ENCODE measurements around the gene ZNF701.
"Not testable (repeated sequence)": the region's sequence is repeated elsewhere in the genome, so short reads cannot be mapped to it uniquely, and the experiment has no call there.

The ZNF701 gene

GRCh38 chr19:52566588-52566987, 3.5 kb upstream of the ZNF701 start:
- DNase-seq (ENCODE audit: low spot score), result no peak

GRCh38 chr19:52567921-52568320, 2.2 kb upstream of the ZNF701 start:
- no peak for DNase-seq (ENCODE audit: low spot score)

- peak; percentile 43 for DNase-seq (ENCODE audit: low spot score)
Observed at GRCh38 chr19:52569638-52569999, 468 bp upstream of the ZNF701 start.

DNA sequence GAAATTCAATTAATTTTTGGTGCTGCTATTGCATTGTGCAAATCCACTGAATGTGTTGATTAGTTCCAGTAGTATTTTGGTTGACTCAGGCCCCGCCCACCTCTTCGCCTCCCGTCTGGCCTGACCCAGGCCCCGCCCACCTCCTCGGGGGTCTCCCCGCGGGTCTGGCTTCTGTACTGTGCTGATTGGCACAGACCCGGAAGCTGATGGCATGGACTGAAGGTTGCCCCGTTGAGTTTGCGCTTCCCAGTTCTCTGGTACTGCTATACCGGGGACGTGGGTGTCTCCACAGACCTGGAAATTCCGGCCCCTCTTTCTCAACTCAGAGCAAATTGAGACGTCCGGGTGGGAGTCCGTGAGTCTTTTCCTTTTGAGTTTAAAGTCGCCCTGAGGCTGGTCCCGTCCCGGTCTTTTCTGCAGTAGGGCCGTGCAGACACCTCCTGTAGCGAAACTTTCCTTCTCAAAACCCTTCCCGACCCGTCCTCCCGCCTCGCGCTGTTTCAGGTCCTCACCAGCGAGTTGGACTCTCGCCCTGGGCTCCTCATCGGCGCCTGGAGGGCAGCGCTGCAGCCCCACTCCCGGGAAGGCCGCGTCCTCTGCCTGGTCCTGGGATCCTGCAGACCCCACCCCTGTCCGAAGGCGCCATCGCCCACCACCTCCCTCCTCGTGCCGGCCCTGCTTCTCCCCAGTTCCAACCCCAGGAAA, 14.8 kb downstream of the ZNF701 start:
- DNase-seq (ENCODE audit: low spot score), result no peak

- DNase-seq (ENCODE audit: low spot score), result no peak
Observed at GRCh38 chr19:52585604-52586003, 15.5 kb downstream of the ZNF701 start.

DNA sequence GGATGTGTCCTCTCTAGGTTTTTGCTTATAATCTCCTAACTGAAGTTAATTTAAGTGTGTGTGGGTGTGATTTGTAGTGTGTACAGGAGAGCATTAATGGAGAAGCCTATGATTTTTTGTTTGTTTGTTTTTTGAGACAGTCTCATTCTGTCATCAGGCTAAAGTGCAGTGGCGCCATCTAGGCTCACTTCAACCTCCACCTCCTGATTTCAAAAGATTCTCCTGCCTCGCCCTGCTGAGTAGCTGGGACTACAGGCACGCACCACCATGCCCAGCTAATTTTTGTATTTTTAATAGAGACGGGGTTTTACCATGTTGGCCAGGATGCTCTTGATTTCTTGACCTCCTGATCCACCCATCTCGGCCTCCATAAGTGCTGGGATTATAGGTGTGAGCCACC, 20.6 kb downstream of the ZNF701 start:
- DNase-seq (ENCODE audit: low spot score), result no peak

DNA sequence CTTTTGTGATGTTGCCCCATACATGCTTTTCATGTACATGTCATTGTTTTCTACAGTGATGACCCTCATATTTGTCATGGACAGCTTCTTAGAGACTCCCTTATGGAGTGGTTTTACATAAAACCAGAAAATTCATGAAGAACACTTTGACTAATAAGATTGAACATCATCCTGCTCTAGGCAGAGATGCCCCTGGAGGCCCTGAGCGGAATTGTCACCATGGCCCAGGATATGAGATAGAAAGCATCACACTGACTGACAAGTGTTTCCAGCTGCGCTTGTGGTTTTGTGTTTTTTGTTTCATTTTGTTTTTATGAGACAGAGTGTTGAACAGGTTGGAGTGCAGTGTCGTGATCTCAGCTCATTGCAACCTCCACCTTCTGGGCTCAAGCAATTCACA, 22.2 kb downstream of the ZNF701 start:
- no peak for DNase-seq (ENCODE audit: low spot score)

- not testable (repeated sequence) for DNase-seq (ENCODE audit: low spot score)
Observed at GRCh38 chr19:52593441-52593840, 23.4 kb downstream of the ZNF701 start.

DNA sequence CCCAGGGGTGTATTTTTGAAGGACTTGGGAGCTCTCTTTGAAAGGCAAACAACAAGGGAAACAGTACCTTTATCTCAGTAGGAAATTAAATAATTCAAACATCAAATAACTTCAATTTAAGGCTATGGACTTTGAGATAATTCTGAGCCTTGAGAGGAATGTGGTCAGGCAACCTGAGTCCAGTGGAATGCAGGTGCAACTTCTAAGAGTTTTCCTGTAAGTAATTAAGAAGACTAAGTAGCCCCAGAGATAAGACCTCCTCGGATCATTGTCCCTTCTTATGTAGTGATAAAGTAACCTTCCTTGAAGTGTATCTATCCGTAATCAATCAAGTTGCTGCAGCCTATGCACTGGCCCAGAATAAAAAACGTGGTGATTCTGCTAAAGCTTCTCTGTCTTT, 29.2 kb downstream of the ZNF701 start:
- no peak for DNase-seq (ENCODE audit: low spot score)

DNA sequence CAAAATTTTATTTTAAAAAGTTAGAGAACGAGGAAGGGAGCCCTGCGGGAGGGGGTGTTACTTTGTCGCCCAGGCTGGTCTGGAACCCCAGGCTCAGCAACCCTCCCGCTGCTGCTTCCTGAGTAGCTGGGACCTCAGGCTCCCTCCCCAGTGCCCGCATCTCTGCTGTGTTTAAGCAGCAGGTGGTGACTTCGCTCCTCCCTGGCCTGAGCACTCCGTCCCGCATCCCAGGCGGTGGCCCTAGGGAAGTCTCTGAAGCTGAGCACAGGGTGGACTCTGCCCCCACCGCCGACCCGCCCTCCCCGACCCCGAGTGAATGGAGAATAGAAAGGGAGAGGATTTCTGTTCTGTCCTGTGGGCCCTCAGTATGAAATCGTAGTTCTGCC, 30.5 kb downstream of the ZNF701 start:
- no peak for DNase-seq (ENCODE audit: low spot score)

DNA sequence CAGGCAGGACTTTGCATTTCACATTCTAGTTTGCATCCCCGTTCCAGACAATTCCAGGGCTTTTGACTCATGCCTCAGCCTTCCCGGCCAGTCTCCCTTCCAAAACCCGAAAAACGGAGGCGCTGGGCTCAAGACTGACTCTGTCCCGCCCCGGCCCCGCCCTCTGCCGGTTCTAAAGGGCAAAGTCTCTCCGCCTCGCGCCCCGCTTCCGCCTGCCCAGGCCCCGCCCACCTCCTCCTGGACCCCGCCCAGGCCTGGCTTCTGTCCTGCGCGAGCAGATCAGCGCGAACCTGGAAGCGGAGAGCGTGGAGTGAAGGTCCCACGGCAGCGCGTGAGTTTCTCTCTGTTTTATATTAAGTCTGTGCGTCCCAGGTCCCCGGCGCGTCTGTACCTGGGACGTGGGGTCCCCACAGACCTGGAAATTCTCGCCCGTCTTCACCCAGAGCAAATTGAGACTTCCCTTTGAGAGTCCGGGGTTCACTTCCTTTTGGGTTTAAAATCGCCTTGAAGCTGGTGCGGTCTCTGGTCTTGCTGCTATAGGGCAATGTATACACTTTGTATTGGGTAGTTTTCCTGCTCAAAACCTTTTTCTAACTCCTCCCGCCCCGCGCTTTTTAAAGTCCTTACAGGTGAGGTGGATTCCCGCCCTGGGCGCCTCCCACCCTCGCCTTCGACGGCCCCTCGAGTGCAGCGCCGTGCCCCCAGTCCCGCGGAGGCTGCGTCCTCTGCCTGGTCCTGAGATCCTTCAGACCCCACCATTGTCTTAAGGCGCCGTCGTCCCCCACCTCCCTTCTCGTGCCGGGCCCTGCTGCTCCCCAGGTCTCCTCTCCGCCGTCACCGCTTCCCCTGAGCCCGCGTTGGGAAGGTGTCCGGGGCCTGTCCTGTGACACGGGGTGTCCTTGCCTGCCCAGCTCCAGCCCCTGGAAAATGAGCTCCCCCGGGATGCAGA, 31.2 kb downstream of the ZNF701 start:
- peak; percentile 95 for DNase-seq (ENCODE audit: low spot score)

GRCh38 chr19:52601974-52602366, 31.9 kb downstream of the ZNF701 start:
- not testable (repeated sequence) for DNase-seq (ENCODE audit: low spot score)

DNA sequence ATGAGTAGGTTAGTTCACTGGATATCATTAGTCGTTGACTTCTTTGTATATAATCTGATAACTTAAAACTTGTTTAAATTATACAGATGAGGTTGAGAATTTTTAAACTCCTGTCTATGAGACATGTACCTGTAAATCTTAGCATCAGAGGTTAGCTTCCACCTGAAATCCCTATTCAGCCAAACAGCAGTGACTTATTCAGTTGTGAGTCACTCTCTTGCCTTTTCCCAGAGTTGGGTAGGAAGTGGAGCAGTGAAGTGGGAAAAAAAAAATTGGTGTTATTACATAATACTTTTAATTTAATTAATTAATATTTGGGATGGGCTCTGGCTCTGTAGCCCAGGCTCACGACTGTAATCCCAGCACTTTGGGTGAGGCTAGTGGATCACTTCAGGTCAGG, 32.9 kb downstream of the ZNF701 start:
- no peak for DNase-seq (ENCODE audit: low spot score)

DNA sequence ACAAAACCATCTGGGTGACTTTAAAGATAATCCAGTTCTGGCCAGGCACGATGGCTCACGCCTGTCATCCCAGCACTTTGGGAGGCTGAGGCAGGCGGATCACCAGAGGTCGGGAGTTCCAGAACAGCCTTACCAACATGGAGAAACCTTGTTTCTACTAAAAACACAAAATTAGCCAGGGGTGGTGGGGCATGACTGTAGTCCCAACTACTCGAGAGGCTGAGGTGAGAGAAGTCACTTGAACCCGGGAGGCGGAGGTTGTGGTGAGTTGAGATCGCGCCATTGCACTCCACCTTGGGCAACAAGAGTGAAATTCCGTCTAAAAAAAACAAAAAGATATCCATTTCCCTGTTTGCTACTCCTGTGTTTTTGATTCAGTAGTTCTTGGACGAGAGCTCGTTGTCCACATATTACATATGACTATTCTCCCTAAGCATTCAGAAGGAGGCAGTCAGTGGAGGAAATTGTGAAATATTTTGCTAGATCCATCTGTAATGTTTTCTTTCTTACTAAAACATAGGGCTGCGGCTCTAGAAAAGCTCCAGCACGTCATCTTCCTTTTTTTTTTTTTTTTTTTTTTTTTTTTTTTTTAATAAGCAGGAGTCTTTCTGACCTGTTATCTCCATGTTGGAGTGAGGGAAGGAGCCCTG, 33.6 kb downstream of the ZNF701 start:
- no peak for DNase-seq (ENCODE audit: low spot score)

- DNase-seq (ENCODE audit: low spot score), result no peak
Observed at GRCh38 chr19:52613299-52613906, 43.3 kb downstream of the ZNF701 start.

DNA sequence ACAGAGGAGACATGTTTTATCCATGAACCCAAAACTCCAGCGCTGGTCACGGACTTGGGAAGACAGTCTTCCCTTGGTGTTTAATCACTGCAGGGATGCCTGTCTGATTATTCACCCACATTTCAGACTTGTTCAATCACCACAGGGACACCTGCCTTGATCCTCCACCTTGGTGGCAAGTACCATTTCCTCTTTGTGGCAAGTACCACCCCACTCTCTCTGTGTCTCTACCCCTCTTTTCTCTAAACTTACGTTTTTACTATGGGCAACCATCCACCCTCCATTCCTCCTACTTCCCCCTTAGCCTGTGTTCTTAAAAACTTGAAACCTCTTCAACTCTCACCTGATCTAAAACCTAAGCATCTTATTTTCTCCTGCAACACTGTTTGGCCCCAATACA, 51.3 kb downstream of the ZNF701 start:
- no peak for DNase-seq (ENCODE audit: low spot score)

DNA sequence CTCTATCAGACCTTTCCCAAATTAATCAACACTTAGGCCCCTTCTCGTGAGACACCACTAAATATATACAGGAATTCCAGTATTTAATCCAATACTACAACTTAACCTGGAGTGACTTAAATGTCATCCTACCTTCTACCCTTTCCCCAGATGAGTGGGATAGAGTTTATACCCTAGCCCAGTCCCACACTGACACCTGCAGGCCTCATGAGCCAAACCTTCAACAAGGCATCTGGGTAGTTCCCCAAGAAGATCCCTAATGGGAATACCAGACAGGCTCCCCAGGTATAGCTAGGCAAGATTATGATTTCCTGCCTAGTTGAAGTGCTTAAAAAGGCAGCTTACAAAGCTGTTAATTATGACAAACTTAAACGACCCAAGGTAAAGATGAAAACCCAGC, 52.2 kb downstream of the ZNF701 start:
- DNase-seq (ENCODE audit: low spot score), result no peak

- DNase-seq (ENCODE audit: low spot score), result no peak
Observed at GRCh38 chr19:52626915-52627314, 56.8 kb downstream of the ZNF701 start.

DNA sequence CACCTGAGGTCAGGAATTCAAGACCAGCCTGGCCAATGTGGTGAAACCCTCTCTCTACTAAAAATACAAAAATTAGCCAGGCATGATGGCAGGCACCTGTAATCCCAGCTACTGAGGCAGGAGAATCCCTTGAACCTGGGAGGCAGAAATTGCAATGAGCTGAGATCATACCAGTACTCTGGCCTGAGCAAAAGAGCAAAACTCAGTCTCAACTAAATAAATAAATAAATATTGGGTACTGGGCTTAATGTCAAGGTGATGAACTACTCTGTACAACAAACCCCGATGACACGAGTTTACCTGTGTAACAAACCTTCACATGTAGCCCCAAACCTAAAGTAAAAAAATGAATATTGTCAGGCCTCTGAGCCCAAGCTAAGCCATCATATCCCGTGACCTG, 57.4 kb downstream of the ZNF701 start:
- DNase-seq (ENCODE audit: low spot score), result not testable (repeated sequence)

- DNase-seq (ENCODE audit: low spot score), result no peak
Observed at GRCh38 chr19:52635786-52636570, 65.9 kb downstream of the ZNF701 start.
